Tibial nerve (tissue), 4 donors: ENCODE data around the gene TPPP.

Experiments
- EP300 ChIP-seq, 2 donors: sonication (generic); formaldehyde crosslinking; IDR thresholded peaks; one replicate each; pipeline ENCODE4 v1.6.1; 2017; ENCODE audit warnings: antibody characterized with exemption in 2 of 2, mild to moderate bottlenecking in 1 of 2
- POLR2A ChIP-seq, 2 donors: fragments of 450-650 bp; IDR thresholded peaks; one replicate each; pipeline ENCODE4 v1.6.1; 2017; ENCODE audit warnings: antibody characterized with exemption in 2 of 2, mild to moderate bottlenecking in 2 of 2, moderate library complexity in 2 of 2
- TF ChIP-seq, protein P1 (sequence below), 5 experiments: fragments of 200-600 bp in 3 of 5; fragments of 450-650 bp in 2 of 5; sonication (generic) in 3 of 5; IDR thresholded peaks; one replicate each; pipeline ENCODE4 v1.5.1; 2016 to 2019; ENCODE audit warnings: antibody characterized with exemption in 5 of 5, mild to moderate bottlenecking in 3 of 5, moderate library complexity in 2 of 5

DNA sequence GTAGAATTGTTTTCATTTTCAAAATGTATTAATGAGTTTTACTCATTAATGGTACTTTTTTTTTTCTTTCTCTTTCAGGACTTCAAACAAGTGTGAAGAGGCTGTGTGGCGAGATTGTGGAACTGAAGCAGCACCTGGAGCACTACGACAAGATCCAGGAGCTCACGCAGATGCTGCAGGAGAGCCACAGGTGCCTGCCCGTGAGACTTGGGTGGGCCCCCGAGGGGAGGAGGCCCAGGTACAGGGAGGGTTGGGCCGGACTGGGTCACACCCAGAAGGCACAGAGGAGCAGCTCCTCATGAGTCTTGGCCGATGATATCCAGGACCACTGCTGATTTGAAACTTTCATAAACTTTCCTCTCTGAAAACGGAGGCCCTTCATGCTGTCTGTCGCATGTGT lies 45.4 kb downstream of the TPPP start:
- TF ChIP-seq, protein P1, sequence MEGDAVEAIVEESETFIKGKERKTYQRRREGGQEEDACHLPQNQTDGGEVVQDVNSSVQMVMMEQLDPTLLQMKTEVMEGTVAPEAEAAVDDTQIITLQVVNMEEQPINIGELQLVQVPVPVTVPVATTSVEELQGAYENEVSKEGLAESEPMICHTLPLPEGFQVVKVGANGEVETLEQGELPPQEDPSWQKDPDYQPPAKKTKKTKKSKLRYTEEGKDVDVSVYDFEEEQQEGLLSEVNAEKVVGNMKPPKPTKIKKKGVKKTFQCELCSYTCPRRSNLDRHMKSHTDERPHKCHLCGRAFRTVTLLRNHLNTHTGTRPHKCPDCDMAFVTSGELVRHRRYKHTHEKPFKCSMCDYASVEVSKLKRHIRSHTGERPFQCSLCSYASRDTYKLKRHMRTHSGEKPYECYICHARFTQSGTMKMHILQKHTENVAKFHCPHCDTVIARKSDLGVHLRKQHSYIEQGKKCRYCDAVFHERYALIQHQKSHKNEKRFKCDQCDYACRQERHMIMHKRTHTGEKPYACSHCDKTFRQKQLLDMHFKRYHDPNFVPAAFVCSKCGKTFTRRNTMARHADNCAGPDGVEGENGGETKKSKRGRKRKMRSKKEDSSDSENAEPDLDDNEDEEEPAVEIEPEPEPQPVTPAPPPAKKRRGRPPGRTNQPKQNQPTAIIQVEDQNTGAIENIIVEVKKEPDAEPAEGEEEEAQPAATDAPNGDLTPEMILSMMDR (IDR thresholded peaks at IDR 0.05): no peak
- TF ChIP-seq POLR2A (IDR thresholded peaks at IDR 0.05) (no peak), EP300 (IDR thresholded peaks at IDR 0.05) (no peak)
